Activated gamma-delta T cell treated with Interleukin-2 at 50 U/mL for 16 hours (primary cell): ENCODE data around the gene DDR2.

Source experiments
- DNase-seq: peaks from one replicate; pipeline ENCODE4 v3.0.0-alpha.2; 2020

DDR2 gene

DNA sequence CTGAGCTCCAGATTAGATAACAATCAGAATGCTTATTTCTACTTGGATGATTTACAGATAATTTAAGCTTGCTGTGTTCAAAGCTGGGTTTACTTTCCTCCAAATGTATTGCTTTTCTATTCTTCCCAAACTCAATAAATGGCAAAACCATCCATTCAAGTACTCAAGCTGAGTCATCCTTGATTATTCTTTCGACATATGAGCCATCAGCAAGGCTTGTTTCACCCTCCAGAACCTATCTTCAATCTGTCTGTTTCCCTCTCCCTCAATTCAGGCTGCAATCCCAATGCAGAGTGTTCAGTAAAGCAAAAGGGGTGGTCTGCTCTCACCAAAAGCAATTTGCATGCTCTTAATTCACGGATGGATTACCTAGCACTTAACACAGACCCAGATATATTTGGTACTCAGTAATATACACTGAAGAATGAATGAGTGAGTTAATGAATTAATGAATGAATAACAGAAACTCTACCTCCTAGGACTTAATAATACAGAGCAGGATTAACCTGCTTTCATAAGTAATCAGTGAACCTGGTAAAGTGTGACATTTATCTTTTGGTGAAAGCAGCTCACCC is 41.9 kb downstream of the DDR2 start:
- no peak for DNase-seq

DNA sequence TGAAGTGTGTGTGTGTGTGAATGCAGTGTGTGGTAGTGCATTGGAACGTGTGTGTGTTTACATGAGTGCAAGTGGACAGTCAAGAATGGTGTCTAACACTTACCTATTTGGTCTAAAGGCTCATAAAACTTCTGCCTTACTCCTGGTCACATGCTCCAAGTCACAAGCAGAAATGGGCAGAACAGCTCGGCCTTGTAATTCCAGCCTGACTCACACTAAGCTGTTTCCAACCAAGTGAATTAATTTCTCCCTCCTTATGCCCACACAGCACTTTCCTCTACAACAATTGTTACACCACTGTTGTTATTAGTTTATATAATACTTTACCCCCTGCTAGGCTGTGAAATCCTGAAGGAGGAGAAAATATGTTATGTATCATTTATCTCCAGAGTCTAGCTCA is 43.8 kb downstream of the DDR2 start:
- no peak for DNase-seq

DNA sequence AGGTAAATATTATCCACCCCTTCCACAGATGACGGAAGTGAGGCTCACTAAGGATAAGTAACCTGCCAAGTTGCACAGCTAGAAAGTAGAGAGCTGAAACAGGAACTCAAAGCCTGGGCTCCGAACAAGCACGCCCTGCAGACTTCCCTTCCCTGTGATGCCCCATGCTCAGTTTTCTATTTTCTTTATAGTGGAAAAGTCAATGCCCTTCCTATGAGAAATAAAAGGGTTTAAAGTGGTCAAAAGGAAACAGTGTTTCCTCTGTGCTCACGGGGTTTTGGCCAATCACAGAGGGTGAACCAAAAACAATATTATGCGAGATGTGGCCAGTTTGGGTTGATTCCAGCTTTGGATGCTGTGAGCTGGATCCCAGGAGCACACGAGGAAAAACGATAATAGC is 44.5 kb downstream of the DDR2 start:
- no peak for DNase-seq

GRCh38 chr1:162677607-162678371 is 45.5 kb downstream of the DDR2 start:
- no peak for DNase-seq

GRCh38 chr1:162678439-162678838 is 46.2 kb downstream of the DDR2 start:
- no peak for DNase-seq

DNA sequence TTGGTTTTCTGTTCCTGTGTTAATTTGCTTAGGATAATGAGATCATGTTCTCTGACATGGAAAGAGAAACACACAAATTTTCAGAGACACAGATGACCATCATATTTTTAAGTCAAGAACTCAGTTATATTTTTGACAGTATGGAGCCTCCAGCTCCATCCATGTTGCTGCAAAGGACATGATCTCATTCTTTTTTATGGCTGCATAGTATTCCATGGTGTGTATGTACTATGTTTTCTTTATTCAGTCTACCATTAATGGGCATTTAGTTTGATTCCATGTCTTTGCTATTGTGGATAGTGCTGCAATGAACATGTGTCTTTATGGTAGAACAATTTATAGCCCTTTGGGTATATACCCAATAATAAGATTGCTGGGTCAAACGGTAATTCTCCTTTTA is 47.0 kb downstream of the DDR2 start:
- no peak for DNase-seq

GRCh38 chr1:162680419-162681121 is 48.3 kb downstream of the DDR2 start:
- no peak for DNase-seq

DNA sequence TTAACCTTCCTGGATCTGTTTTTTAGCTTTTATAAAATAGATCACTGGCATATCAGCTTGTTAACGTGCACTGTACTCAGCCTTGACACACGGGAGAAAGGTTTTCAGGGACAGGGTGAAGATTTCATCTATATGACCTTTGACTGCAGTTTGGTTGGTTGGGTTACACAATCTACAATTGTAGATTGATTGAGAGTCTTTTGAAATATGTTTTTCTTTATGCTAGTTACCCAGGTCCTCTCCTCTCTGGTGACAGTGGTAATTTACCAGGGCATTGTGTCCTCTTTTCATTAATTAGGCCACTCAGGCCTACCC is 48.8 kb downstream of the DDR2 start:
- DNase-seq = no peak

- DNase-seq = no peak
Observed at GRCh38 chr1:162682013-162682419, 49.8 kb downstream of the DDR2 start.

GRCh38 chr1:162687870-162688269 is 55.6 kb downstream of the DDR2 start:
- DNase-seq = no peak

- no peak for DNase-seq
Observed at GRCh38 chr1:162688521-162688920, 56.3 kb downstream of the DDR2 start.

GRCh38 chr1:162688931-162689330 is 56.7 kb downstream of the DDR2 start:
- no peak for DNase-seq

DNA sequence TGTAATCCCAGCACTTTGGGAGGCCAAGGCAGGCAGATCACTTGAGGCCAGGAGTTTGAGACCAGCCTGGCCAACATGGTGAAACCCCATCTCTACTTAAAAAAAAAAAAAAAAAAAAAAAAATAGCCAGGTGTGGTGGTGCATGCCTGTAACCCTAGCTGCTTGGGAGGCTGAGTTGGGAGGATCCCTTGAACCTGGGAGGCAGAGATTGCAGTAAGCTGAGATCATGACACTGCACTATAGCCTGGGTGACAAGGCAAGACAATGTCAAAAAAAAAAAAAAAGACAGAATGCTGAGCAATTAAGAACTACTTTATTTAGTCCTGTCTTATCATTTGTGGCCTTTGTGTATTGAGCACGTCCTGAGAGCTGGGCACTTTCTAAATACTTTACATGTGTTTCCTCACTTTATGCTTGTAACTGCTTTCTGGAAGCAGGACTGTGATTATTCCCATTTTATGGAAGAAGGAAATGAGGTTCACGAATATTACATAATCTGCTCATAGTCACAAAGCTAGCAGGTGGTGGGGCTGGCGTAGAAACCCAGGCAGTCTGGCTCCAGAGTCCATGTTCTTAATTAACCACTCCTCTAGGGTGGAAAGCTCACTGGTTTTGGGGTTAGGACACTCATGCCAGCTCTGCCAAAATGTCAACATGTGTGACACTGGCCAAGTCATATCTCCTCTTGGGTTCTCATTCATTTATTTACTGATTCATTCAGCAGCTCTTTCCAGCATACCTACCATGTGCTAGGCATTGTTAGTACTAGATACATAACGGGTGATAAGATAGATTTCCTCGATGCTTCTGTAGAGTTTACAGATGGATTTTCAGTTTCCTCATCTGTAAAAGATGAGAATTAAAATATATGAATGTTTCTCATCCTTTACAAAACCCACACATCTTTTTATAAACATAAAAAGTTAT is 57.7 kb downstream of the DDR2 start:
- no peak for DNase-seq

GRCh38 chr1:162690672-162691434 is 58.6 kb downstream of the DDR2 start:
- no peak for DNase-seq

DNA sequence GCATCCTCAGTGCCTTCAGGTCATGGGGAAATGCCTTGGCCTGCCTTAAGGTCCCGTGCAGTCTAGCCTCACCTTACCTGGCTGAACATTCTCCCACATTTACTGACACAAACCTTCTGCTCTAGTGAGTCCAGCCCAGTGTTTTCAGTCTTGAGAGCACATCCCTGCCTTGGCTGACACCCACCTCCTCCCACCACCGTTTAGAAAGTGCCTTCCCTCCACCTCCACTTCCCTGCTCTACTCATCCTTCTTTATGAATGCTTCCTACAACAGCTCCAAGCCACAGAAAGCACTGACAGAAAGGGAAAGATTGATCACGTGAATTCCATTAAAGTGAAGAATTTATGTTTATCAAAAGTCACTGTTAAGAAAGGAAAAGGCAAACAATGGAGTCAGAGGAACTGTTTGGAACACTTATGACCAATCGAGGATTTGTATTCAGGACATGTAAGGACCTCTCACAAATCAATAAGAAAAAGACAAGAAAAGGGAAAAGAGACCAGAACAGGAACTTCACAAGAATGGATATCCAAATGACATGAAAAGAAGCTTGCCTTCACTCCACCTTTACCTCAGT is 59.8 kb downstream of the DDR2 start:
- no peak for DNase-seq

GRCh38 chr1:162694911-162695310 is 62.6 kb downstream of the DDR2 start:
- no peak for DNase-seq

- no peak for DNase-seq
Observed at GRCh38 chr1:162695687-162696086, 63.4 kb downstream of the DDR2 start.

GRCh38 chr1:162696286-162696862 is 64.1 kb downstream of the DDR2 start:
- no peak for DNase-seq

GRCh38 chr1:162697140-162697895 is 65.1 kb downstream of the DDR2 start:
- no peak for DNase-seq

DNA sequence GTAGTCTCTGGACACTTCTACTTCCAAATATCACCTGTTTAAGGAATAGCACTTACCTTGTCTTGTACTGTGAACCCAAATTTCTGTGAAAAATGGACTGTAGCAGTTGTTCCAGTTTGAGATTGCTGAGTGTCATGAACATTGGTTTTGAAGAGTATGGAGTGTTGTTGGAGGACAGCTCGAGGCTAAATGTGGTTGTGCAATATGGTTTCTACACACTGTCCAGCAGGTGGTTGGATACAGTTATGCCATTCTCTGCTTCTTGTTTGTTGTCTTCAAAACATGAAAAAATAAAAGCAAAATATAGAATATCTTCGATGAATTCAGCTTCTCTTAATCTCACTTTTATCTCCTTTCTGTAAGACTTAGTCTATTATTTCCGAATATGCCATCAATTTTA is 67.1 kb downstream of the DDR2 start:
- no peak for DNase-seq

DNA sequence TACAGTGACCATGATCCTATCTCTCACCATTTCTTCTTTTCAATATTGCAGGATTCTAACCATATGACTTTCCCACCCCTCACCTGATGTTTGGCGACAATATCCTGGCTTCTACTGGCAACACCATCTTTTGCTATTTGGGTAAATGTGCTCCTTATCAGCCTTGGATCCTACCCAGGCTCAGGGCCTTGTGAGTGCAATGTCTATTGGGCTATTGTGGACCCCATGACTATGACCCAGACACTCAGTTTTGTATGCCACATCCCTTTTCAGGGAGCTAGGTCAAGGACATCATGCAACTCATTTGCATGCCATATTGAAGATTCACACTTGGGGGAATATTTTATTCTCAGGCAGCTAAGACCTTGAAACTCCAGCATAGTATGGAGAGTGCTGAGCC is 67.9 kb downstream of the DDR2 start:
- DNase-seq = no peak
